Spinal cord (tissue), 10 donors: ENCODE results near the gene TMEM14A. TPM values are rescaled to one million over a fixed set of nuclear protein-coding genes. Genes with fewer than 3 reads are reported as not detected.
"Not testable (repeated sequence)": the region's sequence is repeated elsewhere in the genome, so short reads cannot be mapped to it uniquely, and the experiment has no call there.

ENCODE experiments used
- DNase-seq, 6 donors: peaks; one replicate each; pipeline versions ENCODE4 v3.0.0 to v3.0.0-alpha.2; 2013 to 2015; ENCODE audit warnings: low spot score in 6 of 6, low read depth in 4 of 6
- H3K27ac ChIP-seq: one replicate; pipeline ENCODE4 v1.5.1; 2013; ENCODE audit warnings: low read depth, low read length, control low read depth
- H3K27me3 ChIP-seq: one replicate; pipeline ENCODE4 v1.6.1; 2013; ENCODE audit warnings: low read length; ENCODE audit not compliant: control insufficient read depth, insufficient read depth
- H3K36me3 ChIP-seq: one replicate; pipeline ENCODE4 v1.6.1; 2013; ENCODE audit warnings: low read length; ENCODE audit not compliant: control insufficient read depth, insufficient read depth
- H3K4me1 ChIP-seq: one replicate; pipeline ENCODE4 v1.6.1; 2013; ENCODE audit warnings: low read length; ENCODE audit not compliant: control insufficient read depth, insufficient read depth
- H3K4me3 ChIP-seq: one replicate; pipeline ENCODE4 v1.5.1; 2013; ENCODE audit warnings: low read depth, low read length, control low read depth
- H3K9me3 ChIP-seq: one replicate; pipeline ENCODE4 v1.6.1; 2013; ENCODE audit warnings: low read length; ENCODE audit not compliant: control insufficient read depth, insufficient read depth
- WGBS: methylation state at CpG from one replicate; pipeline ENCODE4 v1.1.5; 2013; ENCODE audit warnings: missing lambda C conversion rate; ENCODE audit not compliant: insufficient coverage; 5-methylcytosine and 5-hydroxymethylcytosine counted together
- polyA plus RNA-seq, 2 donors: library from polyadenylated mRNA; unstranded; fragments of 120-200 nt; gene quantifications; one replicate each; pipeline ENCODE4 v1.2.1, GENCODE V29; 2013; ENCODE audit not compliant: insufficient read length in 2 of 2
- total RNA-seq, 2 donors: library from RNA; depleted of rRNA in 1 of 2; stranded (reverse); fragments of 120-200 nt in 1 of 2; fragments of >200 nt in 1 of 2; gene quantifications; one replicate each; pipeline versions ENCODE4 v1.2.3 to v1.2.4, GENCODE V29; 2013 to 2014
- donor health status: healthy.

TMEM14A gene
- total and polyA plus RNA-seq, 4 donors = 46.1 to 152 (median 114) TPM

DNA sequence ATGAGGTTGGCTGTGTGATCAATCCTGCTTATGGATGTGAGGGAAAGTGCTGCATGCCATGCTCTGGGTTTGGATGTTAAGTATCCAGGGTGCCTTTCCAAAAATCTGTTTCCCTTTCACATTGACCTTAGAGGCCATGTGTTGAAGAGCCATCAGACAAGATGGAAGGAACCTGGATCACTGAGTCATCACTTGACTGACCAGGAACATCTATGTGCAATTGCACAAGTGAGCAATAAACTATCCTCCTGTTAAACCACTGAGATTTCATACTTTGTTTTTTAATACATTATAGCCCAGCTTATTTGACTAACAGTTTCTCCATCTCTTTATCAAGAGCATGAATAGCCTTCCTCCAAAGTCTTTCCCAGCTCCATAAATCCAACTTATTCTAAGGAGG is 17.8 kb upstream of the TMEM14A start:
- H3K4me1 ChIP-seq = no peaks in the 10 kb centered on the region
- no peak overlapping the region for H3K4me3 ChIP-seq
- no peaks in the 10 kb centered on the region for H3K27me3 ChIP-seq
- no peaks in the 10 kb centered on the region for H3K36me3 ChIP-seq
- no peak for DNase-seq
- no peaks in the 10 kb centered on the region for H3K9me3 ChIP-seq
- H3K27ac ChIP-seq = no peak overlapping the region

GRCh38 chr6:52654007-52654406 is 16.9 kb upstream of the TMEM14A start:
- H3K27ac ChIP-seq = no peak overlapping the region
- no peaks in the 10 kb centered on the region for H3K9me3 ChIP-seq
- WGBS = no CpG with 5 or more reads among the region's 1 CpG
- no peaks in the 10 kb centered on the region for H3K4me1 ChIP-seq
- DNase-seq = no peak
- no peaks in the 10 kb centered on the region for H3K36me3 ChIP-seq
- H3K27me3 ChIP-seq = no peaks in the 10 kb centered on the region
- no peak overlapping the region for H3K4me3 ChIP-seq

GRCh38 chr6:52654592-52654991 is 16.3 kb upstream of the TMEM14A start:
- Histone ChIP-seq H3K27ac (no peak overlapping the region), H3K4me1 (no peaks in the 10 kb centered on the region), H3K36me3 (no peaks in the 10 kb centered on the region), H3K27me3 (no peaks in the 10 kb centered on the region), H3K4me3 (no peak overlapping the region), H3K9me3 (no peaks in the 10 kb centered on the region)
- WGBS = 90% methylated on average over 3 of the region's 4 CpGs
- DNase-seq = no peak

DNA sequence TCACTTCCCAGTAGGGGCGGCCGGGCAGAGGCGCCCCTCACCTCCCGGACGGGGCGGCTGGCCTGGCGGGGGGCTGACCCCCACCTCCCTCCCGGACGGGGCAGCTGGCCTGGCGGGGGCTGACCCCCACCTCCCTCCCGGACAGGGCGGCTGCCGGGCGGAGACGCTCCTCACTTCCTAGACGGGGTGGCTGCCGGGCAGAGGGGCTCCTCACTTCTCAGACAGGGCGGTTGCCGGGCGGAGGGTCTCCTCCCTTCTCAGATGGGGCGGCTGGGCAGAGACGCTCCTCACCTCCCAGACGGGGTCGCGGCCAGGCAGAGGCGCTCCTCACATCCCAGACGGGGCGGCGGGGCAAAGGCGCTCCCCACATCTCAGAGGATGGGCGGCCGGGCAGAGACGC is 15.0 kb upstream of the TMEM14A start:
- WGBS = 100% methylated on average over 6 of the region's 33 CpGs

GRCh38 chr6:52657870-52658269 is 13.0 kb upstream of the TMEM14A start:
- Histone ChIP-seq H3K4me1 (no peaks in the 10 kb centered on the region), H3K36me3 (no peaks in the 10 kb centered on the region), H3K9me3 (no peaks in the 10 kb centered on the region), H3K27me3 (no peaks in the 10 kb centered on the region), H3K27ac (no peak overlapping the region), H3K4me3 (no peak overlapping the region)
- DNase-seq = no peak
- 90% methylated on average over 2 of the region's 4 CpGs for WGBS

More for the DNA sequence above, 15.0 kb upstream of the TMEM14A start:
- not testable (repeated sequence) for DNase-seq, H3K27ac ChIP-seq, H3K27me3 ChIP-seq, H3K4me1 ChIP-seq, H3K4me3 ChIP-seq, H3K9me3 ChIP-seq, H3K36me3 ChIP-seq

- Histone ChIP-seq H3K27me3 (no peaks in the 10 kb centered on the region), H3K36me3 (no peaks in the 10 kb centered on the region), H3K27ac (no peak overlapping the region), H3K4me1 (peaks cover 10% of the 10 kb centered on the region), H3K4me3 (no peak overlapping the region), H3K9me3 (no peaks in the 10 kb centered on the region)
- DNase-seq = peak in 2 of 6 donors; percentile 7 to 61
- 44% methylated on average over 3 of the region's 3 CpGs for whole genome bisulfite sequencing
Measured at GRCh38 chr6:52661551-52661950, 9.4 kb upstream of the TMEM14A start.

DNA sequence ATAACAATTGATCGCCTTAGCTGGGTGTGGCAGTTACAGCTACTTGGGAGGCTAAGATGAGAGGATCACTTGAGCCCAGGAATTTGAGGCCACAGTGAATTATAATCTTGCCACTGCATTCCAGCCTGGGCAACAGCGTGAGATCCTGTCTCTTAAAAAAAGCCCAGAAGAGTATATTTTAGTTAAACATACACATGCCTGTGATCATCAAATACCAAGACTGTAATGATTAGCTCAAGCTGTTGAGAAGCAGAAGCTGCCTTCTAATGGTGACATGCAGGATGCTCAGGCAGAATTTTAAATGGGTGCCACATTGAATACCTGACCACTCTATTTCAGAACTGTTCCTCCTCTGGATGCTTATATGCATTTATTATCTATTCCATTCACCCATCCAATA is 8.9 kb upstream of the TMEM14A start:
- no peaks in the 10 kb centered on the region for H3K36me3 ChIP-seq
- H3K4me3 ChIP-seq = no peak overlapping the region
- no peaks in the 10 kb centered on the region for H3K9me3 ChIP-seq
- H3K27me3 ChIP-seq = no peaks in the 10 kb centered on the region
- 100% methylated on average over 1 of the region's 2 CpGs for WGBS
- DNase-seq = no peak
- H3K27ac ChIP-seq = no peak overlapping the region
- H3K4me1 ChIP-seq = peaks cover 10% of the 10 kb centered on the region

- DNase-seq = peak in 5 of 6 donors; percentile 73 to 94 (median 79)
- 49% methylated on average over 3 of the region's 12 CpGs for WGBS
- peak overlapping the region; percentile 88 for H3K4me3 ChIP-seq
Measured at GRCh38 chr6:52663120-52663935, 7.6 kb upstream of the TMEM14A start.

GRCh38 chr6:52663936-52664185 is 7.1 kb upstream of the TMEM14A start:
- peak overlapping the region; percentile 88 for H3K4me3 ChIP-seq
- H3K27me3 ChIP-seq = no peaks in the 10 kb centered on the region
- WGBS = 0% methylated on average over 9 of the region's 11 CpGs
- peaks cover 10% of the 10 kb centered on the region for H3K4me1 ChIP-seq
- H3K36me3 ChIP-seq = no peaks in the 10 kb centered on the region
- H3K27ac ChIP-seq = peak overlapping the region; percentile 86
- peak in 1 of 6 donors; percentile 70 for DNase-seq
- H3K9me3 ChIP-seq = no peaks in the 10 kb centered on the region

More at GRCh38 chr6:52663120-52663935, 7.6 kb upstream of the TMEM14A start:
- Histone ChIP-seq H3K27ac (peak overlapping the region; percentile 86), H3K36me3 (no peaks in the 10 kb centered on the region), H3K9me3 (no peaks in the 10 kb centered on the region), H3K4me1 (peaks cover 10% of the 10 kb centered on the region), H3K27me3 (no peaks in the 10 kb centered on the region)

- Histone ChIP-seq H3K27ac (peak overlapping the region; percentile 86), H3K36me3 (no peaks in the 10 kb centered on the region), H3K4me1 (peaks cover 10% of the 10 kb centered on the region), H3K9me3 (no peaks in the 10 kb centered on the region), H3K27me3 (no peaks in the 10 kb centered on the region), H3K4me3 (peak overlapping the region; percentile 88)
- peak; percentile 76 to 97 (median 86) for DNase-seq
- 0% methylated on average over 42 of the region's 53 CpGs for WGBS
Measured at GRCh38 chr6:52664186-52664990, 6.5 kb upstream of the TMEM14A start.
